ENCODE data around the gene SLC1A3. TPM values are rescaled to one million over a fixed set of nuclear protein-coding genes. Genes with fewer than 3 reads are reported as not detected.

Gene SLC1A3
- total RNA-seq, 1 donor from 2014 or later, result 14.5 TPM

GRCh38 chr5:36651761-36652685 is 45.6 kb downstream of the SLC1A3 start:
- Mint-ChIP-seq H3K27ac (peak overlapping the region; percentile 17), H3K27me3 (no peaks in the 10 kb centered on the region), H3K9me3 (ENCODE audit: low read depth) (no peaks in the 10 kb centered on the region)

GRCh38 chr5:36653044-36653705 is 46.8 kb downstream of the SLC1A3 start:
- no peak for DNase-seq (ENCODE audit: low spot score, unreplicated experiment)
- peaks cover 3% of the 10 kb centered on the region for H3K4me1 Mint-ChIP-seq (ENCODE audit: low read depth)
- no peaks in the 10 kb centered on the region for H3K27me3 Mint-ChIP-seq
- no peak overlapping the region for H3K4me3 Mint-ChIP-seq (ENCODE audit: low read depth)
- no peaks in the 10 kb centered on the region for H3K9me3 Mint-ChIP-seq (ENCODE audit: low read depth)
- peaks cover 3% of the 10 kb centered on the region for H3K36me3 Mint-ChIP-seq (ENCODE audit: insufficient read depth)
- no peak overlapping the region for H3K27ac Mint-ChIP-seq
- TF ChIP-seq CTCF (IDR thresholded peaks at IDR 0.05; ENCODE audit: unreplicated experiment), result no peak

More at GRCh38 chr5:36651761-36652685, 45.6 kb downstream of the SLC1A3 start:
- H3K4me1 Mint-ChIP-seq (ENCODE audit: low read depth), result peaks cover 3% of the 10 kb centered on the region
- H3K4me3 Mint-ChIP-seq (ENCODE audit: low read depth), result no peak overlapping the region
- DNase-seq (ENCODE audit: low spot score, unreplicated experiment), result no peak
- TF ChIP-seq CTCF (IDR thresholded peaks at IDR 0.05; ENCODE audit: unreplicated experiment), result no peak
- H3K36me3 Mint-ChIP-seq (ENCODE audit: insufficient read depth), result peaks cover 3% of the 10 kb centered on the region

GRCh38 chr5:36654564-36654963 is 48.2 kb downstream of the SLC1A3 start:
- Mint-ChIP-seq H3K4me1 (ENCODE audit: low read depth) (no peaks in the 10 kb centered on the region), H3K36me3 (ENCODE audit: insufficient read depth) (peaks cover 3% of the 10 kb centered on the region), H3K9me3 (ENCODE audit: low read depth) (no peaks in the 10 kb centered on the region), H3K27ac (no peak overlapping the region), H3K4me3 (ENCODE audit: low read depth) (no peak overlapping the region), H3K27me3 (no peaks in the 10 kb centered on the region)
- TF ChIP-seq CTCF (IDR thresholded peaks at IDR 0.05; ENCODE audit: unreplicated experiment), result no peak
- no peak for DNase-seq (ENCODE audit: low spot score, unreplicated experiment)

GRCh38 chr5:36655161-36655560 is 48.8 kb downstream of the SLC1A3 start:
- no peak for TF ChIP-seq CTCF (IDR thresholded peaks at IDR 0.05; ENCODE audit: unreplicated experiment)
- H3K27ac Mint-ChIP-seq, result no peak overlapping the region
- no peaks in the 10 kb centered on the region for H3K27me3 Mint-ChIP-seq
- peaks cover 1% of the 10 kb centered on the region for H3K4me1 Mint-ChIP-seq (ENCODE audit: low read depth)
- H3K9me3 Mint-ChIP-seq (ENCODE audit: low read depth), result no peaks in the 10 kb centered on the region
- DNase-seq (ENCODE audit: low spot score, unreplicated experiment), result no peak
- peaks cover 3% of the 10 kb centered on the region for H3K36me3 Mint-ChIP-seq (ENCODE audit: insufficient read depth)
- H3K4me3 Mint-ChIP-seq (ENCODE audit: low read depth), result no peak overlapping the region

GRCh38 chr5:36656556-36656955 is 50.1 kb downstream of the SLC1A3 start:
- no peak for DNase-seq (ENCODE audit: low spot score, unreplicated experiment)
- Mint-ChIP-seq H3K27me3 (no peaks in the 10 kb centered on the region), H3K4me3 (ENCODE audit: low read depth) (no peak overlapping the region), H3K36me3 (ENCODE audit: insufficient read depth) (peaks cover under 1% of the 10 kb centered on the region), H3K4me1 (ENCODE audit: low read depth) (peaks cover 5% of the 10 kb centered on the region), H3K9me3 (ENCODE audit: low read depth) (no peaks in the 10 kb centered on the region), H3K27ac (no peak overlapping the region)
- no peak for TF ChIP-seq CTCF (IDR thresholded peaks at IDR 0.05; ENCODE audit: unreplicated experiment)
